GM21381 (cell line): ENCODE data around the gene FAM161B.
"Not testable (repeated sequence)": the region's sequence is repeated elsewhere in the genome, so short reads cannot be mapped to it uniquely, and the experiment has no call there.

ENCODE experiments used
- ATAC-seq: cut with Tn5 transposase; IDR thresholded peaks from one replicate; pipeline ENCODE4 v1.9.1; 2021; ENCODE audit warnings: mild to moderate bottlenecking, moderate library complexity; ENCODE audit not compliant: unreplicated experiment

Gene FAM161B

DNA sequence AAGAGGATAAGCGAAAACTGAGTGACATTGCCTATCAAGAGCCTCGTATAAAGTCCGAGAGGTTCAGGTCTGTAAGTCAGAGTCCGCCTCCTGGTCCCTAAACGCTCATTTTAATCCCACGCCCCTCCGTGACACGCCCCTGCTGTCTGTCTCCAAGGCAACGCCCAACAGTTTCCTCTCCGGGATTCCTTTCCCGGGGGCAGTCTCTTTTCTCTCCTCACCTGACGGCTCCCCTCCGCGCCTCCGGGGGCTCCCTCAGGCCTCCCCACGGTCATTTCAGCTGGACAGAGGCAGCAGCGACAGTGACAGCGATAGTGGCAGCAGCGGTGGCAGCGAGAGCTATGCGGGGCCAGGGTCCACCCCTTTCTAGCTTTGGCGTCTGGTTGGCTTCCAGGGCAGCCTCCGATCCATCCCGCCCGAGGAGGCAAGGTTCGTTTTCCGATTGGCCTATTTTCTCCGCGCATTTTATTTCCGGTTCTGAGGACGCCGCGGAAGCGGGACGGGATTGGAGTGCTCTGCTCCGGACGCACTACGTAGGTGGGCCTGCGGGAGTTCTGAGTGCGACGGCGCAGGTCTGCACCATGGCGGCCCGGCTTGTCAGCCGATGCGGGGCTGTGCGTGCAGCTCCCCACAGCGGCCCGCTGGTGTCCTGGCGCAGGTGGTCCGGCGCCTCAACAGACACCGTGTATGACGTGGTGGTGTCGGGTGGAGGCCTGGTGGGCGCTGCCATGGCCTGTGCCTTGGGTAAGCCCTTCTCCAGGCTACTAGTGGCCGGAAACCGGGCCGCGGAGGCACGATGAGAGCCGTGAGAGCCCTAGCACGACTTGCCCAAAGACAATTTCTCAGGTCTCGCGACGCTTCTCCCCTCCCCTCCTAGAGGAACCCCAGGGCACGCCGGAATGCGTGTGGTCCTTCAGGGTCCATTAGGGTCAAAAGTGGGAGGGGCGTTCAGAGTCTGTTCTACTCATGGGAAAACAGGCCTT lies at the start of gene FAM161B, which contains the start of gene COQ6:
TSS of gene FAM161B (minus strand) at position 343 of the 983 bp plus-strand sequence. CDS start at position 275, 68 bp downstream.
TSS of gene COQ6 (plus strand) at position 551 of the 983 bp plus-strand sequence. CDS start at position 582, 31 bp downstream.
- ATAC-seq = peak; percentile 91

- ATAC-seq = no peak
Measured at GRCh38 chr14:73998726-73999125, 48.8 kb upstream of the FAM161B start.

- ATAC-seq = no peak
Measured at GRCh38 chr14:73997944-73998447, 48.1 kb upstream of the FAM161B start.

GRCh38 chr14:73997108-73997943 lies 47.4 kb upstream of the FAM161B start:
- ATAC-seq = no peak

DNA sequence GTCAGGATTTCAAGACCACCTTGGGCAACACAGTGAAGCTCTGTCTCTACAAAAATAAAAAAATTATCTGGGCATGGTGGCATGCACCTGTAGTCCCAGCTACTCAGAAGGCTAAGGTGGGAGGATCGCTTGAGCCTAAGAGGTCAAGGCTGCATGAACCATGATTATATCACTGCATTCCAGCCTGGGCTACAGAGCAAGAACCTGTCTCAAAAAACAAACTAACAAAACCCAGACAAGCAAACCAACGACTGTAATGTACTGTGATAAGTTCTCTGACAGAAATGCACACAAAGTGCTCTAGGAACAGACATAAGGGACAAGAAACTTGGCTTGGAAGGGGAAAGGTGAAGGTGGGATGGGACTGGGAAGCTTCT lies 46.8 kb upstream of the FAM161B start:
- no peak for ATAC-seq

GRCh38 chr14:73995977-73996378 lies 46.1 kb upstream of the FAM161B start:
- ATAC-seq = no peak

DNA sequence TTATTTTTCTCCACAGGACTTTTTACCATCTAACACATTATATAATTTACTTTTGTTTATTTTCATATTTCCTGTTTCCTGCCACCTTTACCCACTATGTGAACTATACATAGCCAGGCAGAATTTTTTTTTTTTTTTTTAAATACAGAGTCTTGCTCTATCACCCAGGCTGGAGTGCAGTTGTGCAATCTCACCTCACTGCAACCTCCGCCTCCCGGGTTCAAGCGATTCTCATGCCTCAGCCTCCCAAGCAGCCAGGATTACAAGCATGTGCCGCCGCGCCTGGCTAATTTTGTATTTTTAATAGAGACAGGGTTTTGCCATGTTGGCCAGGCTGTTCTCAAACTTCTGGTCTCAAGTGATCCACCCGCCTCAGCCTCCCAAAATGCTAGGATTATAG lies 45.0 kb upstream of the FAM161B start:
- not testable (repeated sequence) for ATAC-seq

DNA sequence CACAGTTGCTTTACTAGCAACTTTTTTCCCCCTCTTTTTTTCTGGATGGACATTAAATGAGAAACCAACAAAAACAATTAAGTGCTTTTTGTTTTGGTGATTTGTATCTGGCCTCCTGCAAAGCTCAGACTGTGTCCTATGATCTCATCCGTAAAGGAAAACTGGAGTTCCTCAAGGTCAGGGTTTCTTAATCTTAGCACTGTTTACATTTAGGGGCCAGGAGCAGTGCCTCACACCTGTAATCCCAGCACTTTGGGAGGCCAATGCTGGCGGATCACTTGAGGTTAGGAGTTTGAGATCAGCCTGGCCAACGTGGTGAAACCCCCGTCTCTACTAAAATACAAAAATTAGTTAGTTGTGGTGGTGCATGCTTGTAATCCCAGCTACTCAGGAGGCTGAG lies 41.2 kb upstream of the FAM161B start:
- ATAC-seq = no peak

GRCh38 chr14:73988656-73989055 lies 38.8 kb upstream of the FAM161B start:
- not testable (repeated sequence) for ATAC-seq

GRCh38 chr14:73988065-73988464 lies 38.2 kb upstream of the FAM161B start:
- no peak for ATAC-seq

- no peak for ATAC-seq
Measured at GRCh38 chr14:73977896-73978295, 28.0 kb upstream of the FAM161B start.

DNA sequence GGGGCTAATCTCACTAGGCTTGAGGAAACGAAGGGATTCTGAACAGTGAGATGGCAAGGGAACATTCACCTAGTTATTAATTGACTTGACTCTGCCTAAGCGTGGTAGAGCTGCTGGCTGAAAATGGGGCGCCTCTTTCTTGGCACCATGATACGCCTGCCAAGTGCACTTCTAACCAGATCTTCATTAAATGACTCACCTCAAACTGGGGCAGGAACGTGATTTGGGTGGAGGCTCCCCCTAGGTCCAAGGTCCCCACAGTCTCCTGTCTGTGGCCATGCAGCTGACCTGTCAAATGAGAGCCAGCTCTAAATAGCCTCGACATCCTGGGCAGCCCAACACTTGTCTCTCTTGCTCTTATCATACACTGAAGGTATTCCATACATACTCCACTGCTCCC lies 26.2 kb upstream of the FAM161B start:
- ATAC-seq = no peak

- ATAC-seq = no peak
Measured at GRCh38 chr14:73973497-73973896, 23.6 kb upstream of the FAM161B start.

DNA sequence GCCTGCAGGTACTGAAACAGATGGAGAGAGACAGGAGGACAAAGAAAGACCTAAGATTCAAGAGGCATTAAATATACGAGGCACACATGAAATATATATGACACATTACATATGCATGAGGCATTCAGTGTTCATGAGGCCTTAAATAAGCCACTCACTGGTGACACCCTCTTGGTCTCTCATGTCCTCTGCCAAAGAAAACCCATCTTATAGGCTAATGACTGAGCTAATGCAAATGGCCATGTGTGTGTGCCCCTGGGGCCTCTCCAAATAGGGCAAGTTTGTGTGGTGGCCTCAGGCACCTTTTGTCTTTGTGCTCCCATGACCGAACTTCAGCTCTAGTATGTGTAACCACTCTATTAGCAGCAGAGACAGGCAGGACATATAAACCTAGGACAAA lies 19.0 kb upstream of the FAM161B start:
- ATAC-seq = no peak

DNA sequence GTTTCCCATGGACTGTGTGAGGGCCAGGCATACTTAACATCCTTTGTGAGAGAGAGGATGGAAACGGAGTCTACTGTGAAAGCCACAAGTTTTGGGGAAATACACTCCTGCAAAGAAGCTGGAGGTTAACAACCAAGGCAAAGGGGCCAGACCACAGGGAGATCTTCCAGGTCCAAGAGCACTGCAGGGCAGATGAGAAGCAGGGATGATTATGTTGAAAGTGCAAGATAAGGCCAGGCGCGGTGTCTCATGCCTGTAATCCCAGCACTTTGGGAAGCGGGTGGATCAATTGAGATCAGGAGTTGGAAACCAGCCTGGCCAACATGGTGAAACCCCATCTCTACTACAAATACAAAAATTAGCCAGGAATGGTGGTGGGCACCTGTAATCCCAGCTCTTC lies 15.3 kb upstream of the FAM161B start:
- ATAC-seq = no peak

DNA sequence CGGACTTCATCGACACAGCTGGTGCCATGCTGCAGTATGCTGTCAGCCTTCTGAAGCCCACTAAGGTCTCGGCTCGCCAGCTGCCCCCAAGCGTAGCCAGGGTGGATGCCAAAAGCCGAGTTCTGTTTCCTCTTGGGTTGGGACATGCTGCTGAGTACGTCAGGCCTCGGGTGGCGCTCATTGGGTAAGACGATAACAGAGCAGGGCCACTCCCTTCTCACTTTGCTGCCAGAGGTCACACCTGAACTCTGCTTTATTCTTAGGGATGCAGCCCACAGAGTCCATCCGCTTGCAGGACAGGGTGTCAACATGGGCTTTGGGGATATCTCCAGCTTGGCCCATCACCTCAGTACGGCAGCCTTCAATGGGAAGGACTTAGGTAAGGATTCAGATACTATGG lies 11.3 kb upstream of the FAM161B start:
- no peak for ATAC-seq

DNA sequence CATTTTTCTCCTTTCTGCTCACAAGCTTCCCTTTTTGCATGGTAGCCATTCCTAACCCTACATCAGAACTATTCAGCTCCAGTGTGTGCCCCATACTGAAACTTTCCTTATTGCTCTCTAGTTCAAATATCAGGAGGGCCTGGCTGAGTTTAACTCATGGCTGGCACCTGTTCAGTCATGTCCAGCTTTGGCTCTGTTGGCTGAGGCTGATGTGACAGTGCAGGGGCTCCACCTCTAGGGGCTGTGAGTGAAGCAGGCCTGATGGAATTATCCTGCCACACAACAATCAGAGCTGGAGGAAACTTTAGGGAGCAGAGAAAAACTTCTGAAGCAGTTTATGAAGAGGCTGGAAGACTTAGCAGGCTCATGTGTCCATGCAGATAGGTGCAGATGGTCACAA lies 8.7 kb upstream of the FAM161B start:
- no peak for ATAC-seq

GRCh38 chr14:73955674-73956073 lies 5.8 kb upstream of the FAM161B start:
- no peak for ATAC-seq

DNA sequence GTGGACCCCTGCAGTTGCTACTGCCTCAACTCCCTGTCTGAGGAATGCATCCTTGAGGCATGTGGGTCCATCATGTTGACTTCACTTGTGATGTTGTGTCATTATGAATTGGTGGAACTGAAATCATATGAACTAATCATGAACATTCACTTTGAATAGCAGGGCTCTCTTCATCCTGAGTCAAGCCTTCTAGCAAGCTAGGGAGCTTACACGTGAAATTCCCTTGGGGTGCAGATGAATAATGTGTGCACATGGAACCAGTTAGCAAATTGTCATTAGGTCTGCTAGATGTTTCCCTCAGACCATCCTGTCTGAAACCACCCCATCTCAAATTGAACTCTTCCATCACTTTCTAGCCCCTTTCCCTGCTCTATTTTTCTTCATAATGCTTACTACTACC lies 3.8 kb upstream of the FAM161B start:
- no peak for ATAC-seq

- ATAC-seq = no peak
Measured at GRCh38 chr14:73945159-73945670, 4.7 kb downstream of the FAM161B start.
